Lower lobe of right lung (tissue), 2 donors: ENCODE measurements around the gene DIP2C. TPM values are rescaled to one million over a fixed set of nuclear protein-coding genes. Genes with fewer than 3 reads are reported as not detected.

Experiments
- ATAC-seq, 2 donors: fragments of 200-7000 bp; cut with Tn5 transposase; one replicate each; pipeline ENCODE4 v1.9.1; 2020 to 2022; ENCODE audit warnings: mild to moderate bottlenecking in 2 of 2, moderate library complexity in 2 of 2
- DNase-seq: peaks from one replicate; pipeline ENCODE4 v3.0.0-alpha.2; 2020
- H3K27ac ChIP-seq: fragments of 200-600 bp; one replicate; pipeline ENCODE4 v1.8.0; 2022
- H3K27me3 ChIP-seq: fragments of 200-600 bp; one replicate; pipeline ENCODE4 v1.8.0; 2022; ENCODE audit warnings: low read depth
- H3K36me3 ChIP-seq: fragments of 200-600 bp; one replicate; pipeline ENCODE4 v1.8.0; 2022; ENCODE audit warnings: mild to moderate bottlenecking
- H3K4me1 ChIP-seq: fragments of 200-600 bp; one replicate; pipeline ENCODE4 v1.8.0; 2022
- H3K4me3 ChIP-seq: fragments of 200-600 bp; one replicate; pipeline ENCODE4 v1.8.0; 2022; ENCODE audit warnings: mild to moderate bottlenecking
- H3K9me3 ChIP-seq: fragments of 200-600 bp; one replicate; pipeline ENCODE4 v1.8.0; 2022
- CTCF ChIP-seq: fragments of 200-600 bp; IDR thresholded peaks from one replicate; pipeline ENCODE4 v1.8.0; 2022; ENCODE audit warnings: antibody characterized with exemption, mild to moderate bottlenecking
- intact Hi-C: fragments of 100-400 bp; cut with DNase I; formaldehyde crosslinking; loops from one replicate; pipeline ENCODE4 v1.11.0; 2022
- total RNA-seq: library from RNA; stranded (reverse); fragmentation: NEBNext Ultra II Directional; extraction: Animal tissue kit (Norgen Biotek cat#: 25700); gene quantifications from one replicate; pipeline ENCODE4 v1.2.1, GENCODE V29; 2021
- donor health status: DM: no; HTN: yes; CAD: no; lungs with severe emphysema.

Gene DIP2C
- total RNA-seq, 1 donor from 2014 or later = 15.1 TPM

GRCh38 chr10:442209-442608 is 247.3 kb downstream of the DIP2C start:
- Histone ChIP-seq H3K4me1 (no peaks in the 10 kb centered on the region), H3K27me3 (no peaks in the 10 kb centered on the region), H3K4me3 (no peak overlapping the region), H3K9me3 (no peaks in the 10 kb centered on the region), H3K36me3 (peaks cover 15% of the 10 kb centered on the region), H3K27ac (no peak overlapping the region)
- no peak for TF ChIP-seq CTCF
- ATAC-seq (no peak), DNase-seq (no peak)
- intact Hi-C loops = no loop called here

DNA sequence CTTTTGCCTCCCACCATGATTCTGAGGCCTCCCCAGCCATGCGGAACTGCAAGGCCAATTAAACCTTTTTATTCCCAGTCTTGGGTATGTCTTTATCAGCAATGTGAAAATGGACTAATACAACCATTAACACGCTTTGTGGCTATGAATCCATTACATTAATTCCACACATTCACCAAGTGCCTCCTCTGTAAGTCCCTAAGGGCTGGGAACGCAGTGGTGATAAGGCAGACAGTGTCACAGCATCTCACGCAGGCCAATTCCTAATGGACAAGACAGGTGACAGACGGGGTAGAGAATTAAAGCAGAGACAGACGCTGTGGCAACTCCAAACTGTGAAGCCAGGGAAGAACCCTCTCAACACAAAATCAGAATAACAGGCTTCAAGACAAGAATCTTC is 247.8 kb downstream of the DIP2C start:
- no peaks in the 10 kb centered on the region for H3K4me1 ChIP-seq
- ATAC-seq = no peak
- no peak overlapping the region for H3K27ac ChIP-seq
- intact Hi-C loops = no loop called here
- H3K36me3 ChIP-seq = peaks cover 15% of the 10 kb centered on the region
- no peaks in the 10 kb centered on the region for H3K9me3 ChIP-seq
- no peaks in the 10 kb centered on the region for H3K27me3 ChIP-seq
- H3K4me3 ChIP-seq = no peak overlapping the region
- TF ChIP-seq CTCF = no peak
- no peak for DNase-seq

GRCh38 chr10:440127-440526 is 249.3 kb downstream of the DIP2C start:
- no peak for DNase-seq
- Histone ChIP-seq H3K27ac (no peak overlapping the region), H3K4me1 (no peaks in the 10 kb centered on the region), H3K36me3 (peaks cover 15% of the 10 kb centered on the region), H3K4me3 (no peak overlapping the region), H3K9me3 (no peaks in the 10 kb centered on the region), H3K27me3 (no peaks in the 10 kb centered on the region)
- intact Hi-C loops = no loop called here
- TF ChIP-seq CTCF = no peak
- ATAC-seq = no peak

DNA sequence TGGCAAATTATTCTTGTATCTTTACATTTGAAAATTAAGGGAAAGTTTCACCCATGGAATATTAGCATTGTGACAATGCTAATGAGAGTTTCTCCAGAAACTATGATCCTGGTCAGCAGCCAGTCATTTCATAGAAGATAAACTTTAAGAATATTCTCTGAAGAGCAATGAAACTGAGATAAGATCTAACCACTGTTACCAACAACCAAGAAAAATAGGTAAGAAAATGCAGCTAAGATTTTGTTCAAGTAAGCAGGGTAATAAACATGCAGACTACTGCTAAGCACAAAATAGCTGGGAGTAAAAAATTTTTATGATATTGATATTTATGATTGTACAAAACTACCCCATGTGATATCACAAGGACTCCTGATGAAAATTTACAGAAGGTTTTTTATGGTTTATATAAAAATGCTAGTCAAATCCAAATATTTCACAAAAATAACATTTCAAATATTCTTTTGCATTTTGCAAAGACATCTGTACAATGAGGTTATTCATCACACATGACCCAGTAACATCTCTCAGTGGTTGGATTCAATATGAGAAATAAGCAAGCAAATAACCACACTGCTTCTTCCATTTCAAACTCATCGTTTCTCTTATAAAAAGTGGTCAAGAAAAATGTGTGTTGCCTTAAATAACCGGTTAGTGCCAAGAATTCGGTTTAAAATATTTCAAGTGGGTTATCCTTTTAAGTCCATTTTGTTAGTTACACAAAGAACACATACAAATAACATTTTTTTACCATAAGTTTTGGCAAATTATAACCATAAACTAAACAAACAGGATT is 251.6 kb downstream of the DIP2C start:
- no peaks in the 10 kb centered on the region for H3K27me3 ChIP-seq
- DNase-seq = no peak
- H3K9me3 ChIP-seq = no peaks in the 10 kb centered on the region
- H3K4me3 ChIP-seq = no peak overlapping the region
- no peak overlapping the region for H3K27ac ChIP-seq
- no peak for TF ChIP-seq CTCF
- intact Hi-C loops = no loop called here
- H3K36me3 ChIP-seq = peaks cover 15% of the 10 kb centered on the region
- no peak for ATAC-seq
- H3K4me1 ChIP-seq = no peaks in the 10 kb centered on the region

DNA sequence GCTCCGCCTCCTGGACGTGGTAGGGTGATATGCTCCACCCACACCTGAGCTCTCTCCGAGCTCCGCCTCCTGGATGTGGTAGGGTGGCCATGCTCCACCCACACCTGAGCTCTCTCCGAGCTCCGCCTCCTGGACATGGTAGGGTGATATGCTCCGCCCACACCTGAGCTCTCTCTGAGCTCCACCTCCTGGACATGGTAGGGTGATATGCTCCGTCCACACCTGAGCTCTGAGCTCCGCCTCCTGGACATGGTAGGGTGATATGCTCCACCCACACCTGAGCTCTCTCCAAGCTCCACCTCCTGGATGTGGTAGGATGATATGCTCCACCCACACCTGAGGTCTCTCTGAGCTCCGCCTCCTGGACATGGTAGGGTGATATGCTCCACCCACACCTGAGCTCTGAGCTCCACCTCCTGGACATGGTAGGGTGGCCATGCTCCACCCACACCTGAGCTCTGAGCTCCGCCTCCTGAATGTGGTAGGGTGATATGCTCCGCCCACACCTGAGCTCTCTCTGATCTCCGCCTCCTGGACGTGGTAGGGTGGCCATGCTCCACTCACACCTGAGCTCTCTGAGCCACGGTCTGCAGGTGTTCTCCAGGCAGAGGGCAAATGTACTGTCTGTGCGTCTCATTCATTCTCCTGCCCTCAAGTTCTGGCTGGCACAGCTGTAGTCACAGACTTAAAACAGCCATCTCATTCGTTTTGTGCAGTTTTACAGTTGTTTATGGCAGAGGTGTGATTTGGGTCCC is 252.4 kb downstream of the DIP2C start:
- no peak for DNase-seq
- no peak for TF ChIP-seq CTCF
- no peak overlapping the region for H3K4me3 ChIP-seq
- peaks cover 15% of the 10 kb centered on the region for H3K36me3 ChIP-seq
- no peaks in the 10 kb centered on the region for H3K4me1 ChIP-seq
- intact Hi-C loops = no loop called here
- no peaks in the 10 kb centered on the region for H3K27me3 ChIP-seq
- H3K27ac ChIP-seq = no peak overlapping the region
- no peak for ATAC-seq
- no peaks in the 10 kb centered on the region for H3K9me3 ChIP-seq
